ENCODE results near the gene OR10D3. TPM values are rescaled to one million over a fixed set of nuclear protein-coding genes. Genes with fewer than 3 reads are reported as not detected.
"Not testable (repeated sequence)": the region's sequence is repeated elsewhere in the genome, so short reads cannot be mapped to it uniquely, and the experiment has no call there.

OR10D3 gene
- total and polyA plus RNA-seq, 8 donors = not detected

DNA sequence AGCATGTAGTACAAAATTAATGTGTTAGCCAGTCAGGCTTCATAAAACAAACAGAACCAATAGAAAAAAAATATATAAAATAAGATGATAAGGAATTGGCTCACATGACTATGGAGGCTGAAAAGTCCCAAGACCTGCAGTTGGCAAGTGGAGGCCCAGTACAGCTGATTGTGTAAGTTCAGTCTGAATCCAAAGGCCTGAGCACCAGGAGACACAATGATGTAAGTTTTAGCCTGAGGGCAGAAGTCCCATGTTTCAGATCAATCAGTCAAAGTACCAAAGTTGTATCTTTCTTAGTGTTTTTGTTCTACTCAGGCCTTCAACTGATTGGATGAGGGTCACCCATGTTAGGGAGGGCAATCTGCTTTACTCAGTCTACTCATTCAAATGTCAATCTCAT, 14.3 kb upstream of the OR10D3 start:
- intact Hi-C loops (cut with DNase I; ENCODE audit: low total_unique reads) = no loop called here
- no peak overlapping the region for H3K4me3 ChIP-seq
- no peaks in the 10 kb centered on the region for H3K27me3 ChIP-seq
- TF ChIP-seq, protein P1, sequence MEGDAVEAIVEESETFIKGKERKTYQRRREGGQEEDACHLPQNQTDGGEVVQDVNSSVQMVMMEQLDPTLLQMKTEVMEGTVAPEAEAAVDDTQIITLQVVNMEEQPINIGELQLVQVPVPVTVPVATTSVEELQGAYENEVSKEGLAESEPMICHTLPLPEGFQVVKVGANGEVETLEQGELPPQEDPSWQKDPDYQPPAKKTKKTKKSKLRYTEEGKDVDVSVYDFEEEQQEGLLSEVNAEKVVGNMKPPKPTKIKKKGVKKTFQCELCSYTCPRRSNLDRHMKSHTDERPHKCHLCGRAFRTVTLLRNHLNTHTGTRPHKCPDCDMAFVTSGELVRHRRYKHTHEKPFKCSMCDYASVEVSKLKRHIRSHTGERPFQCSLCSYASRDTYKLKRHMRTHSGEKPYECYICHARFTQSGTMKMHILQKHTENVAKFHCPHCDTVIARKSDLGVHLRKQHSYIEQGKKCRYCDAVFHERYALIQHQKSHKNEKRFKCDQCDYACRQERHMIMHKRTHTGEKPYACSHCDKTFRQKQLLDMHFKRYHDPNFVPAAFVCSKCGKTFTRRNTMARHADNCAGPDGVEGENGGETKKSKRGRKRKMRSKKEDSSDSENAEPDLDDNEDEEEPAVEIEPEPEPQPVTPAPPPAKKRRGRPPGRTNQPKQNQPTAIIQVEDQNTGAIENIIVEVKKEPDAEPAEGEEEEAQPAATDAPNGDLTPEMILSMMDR (IDR thresholded peaks at IDR 0.05) = no peak
- no peak for TF ChIP-seq POLR2AphosphoS5 (IDR thresholded peaks at IDR 0.05)
- no peak for TF ChIP-seq POLR2A (IDR thresholded peaks at IDR 0.05)
- TF ChIP-seq EP300 (IDR thresholded peaks at IDR 0.05) = no peak
- H3K27ac ChIP-seq = no peak overlapping the region
- H3K36me3 ChIP-seq = no peaks in the 10 kb centered on the region
- no peaks in the 10 kb centered on the region for H3K9me3 ChIP-seq
- H3K4me1 ChIP-seq = no peaks in the 10 kb centered on the region
- no peak for DNase-seq

DNA sequence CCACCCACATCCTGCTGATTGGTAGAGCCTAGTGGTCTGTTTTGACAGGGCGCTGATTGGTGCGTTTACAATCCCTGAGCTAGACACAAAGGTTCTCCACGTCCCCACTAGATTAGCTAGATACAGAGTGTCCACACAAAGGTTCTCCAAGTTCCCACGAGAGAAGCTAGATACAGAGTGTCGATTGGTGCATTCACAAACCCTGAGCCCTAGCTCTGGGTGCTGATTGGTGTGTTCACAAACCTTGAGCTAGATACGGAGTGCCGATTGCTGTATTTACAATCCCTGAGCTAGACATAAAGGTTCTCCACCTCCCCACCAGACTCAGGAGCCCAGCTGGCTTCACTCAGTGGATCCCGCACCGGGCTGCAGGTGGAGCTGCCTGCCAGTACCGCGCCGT, 12.8 kb upstream of the OR10D3 start:
- H3K4me3 ChIP-seq; H3K9me3 ChIP-seq; H3K27ac ChIP-seq; H3K36me3 ChIP-seq; H3K27me3 ChIP-seq; H3K4me1 ChIP-seq; DNase-seq; intact Hi-C loops (cut with DNase I; ENCODE audit: low total_unique reads): not testable (repeated sequence)
- WGBS, 5 donors = 76 to 88% (median 84%) methylated on average over 3 to 12 of the region's 12 CpGs; no CpG with 5 or more reads in 2 of the 5 donors

DNA sequence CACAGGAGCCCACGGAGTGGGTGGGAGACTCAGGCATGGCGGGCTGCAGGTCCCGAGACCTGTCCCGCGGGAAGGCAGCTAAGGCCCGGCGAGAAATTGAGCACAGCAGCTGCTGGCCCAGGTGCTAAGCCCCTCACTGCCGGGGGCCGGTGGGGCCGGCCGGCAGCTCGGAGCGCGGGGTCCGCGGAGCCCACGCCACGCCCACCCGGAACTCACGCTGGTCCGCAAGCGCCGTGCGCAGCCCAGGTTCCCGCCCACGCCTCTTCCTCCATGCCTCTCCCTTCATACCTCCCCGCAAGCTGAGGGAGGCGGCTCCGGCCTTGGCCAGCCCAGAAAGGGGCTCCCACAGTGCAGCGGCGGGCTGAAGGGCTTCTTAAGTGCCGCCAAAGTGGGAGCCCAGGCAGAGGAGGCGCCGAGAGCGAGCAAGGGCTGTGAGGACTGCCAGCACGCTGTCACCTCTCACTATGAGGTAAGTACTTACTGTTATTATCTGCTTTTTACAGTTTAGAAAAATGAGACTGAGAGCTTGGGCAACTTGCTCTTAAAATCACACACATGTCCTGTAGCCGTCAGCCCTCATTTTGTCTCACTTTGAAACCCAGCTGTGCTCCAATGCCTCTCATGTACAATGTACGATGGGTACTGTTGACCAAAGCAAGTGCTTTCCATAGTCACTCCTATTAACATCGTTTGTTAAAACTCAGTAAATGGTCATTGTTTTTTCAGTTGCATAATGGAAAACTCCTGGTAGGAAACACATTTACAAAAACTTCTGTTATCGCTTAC, 12.2 kb upstream of the OR10D3 start:
- H3K9me3 ChIP-seq = no peaks in the 10 kb centered on the region
- H3K27ac ChIP-seq = no peak overlapping the region
- no peak for DNase-seq
- no peaks in the 10 kb centered on the region for H3K36me3 ChIP-seq
- no peak overlapping the region for H3K4me3 ChIP-seq
- WGBS, 5 donors = 86 to 97% (median 93%) methylated on average over 10 to 35 of the region's 40 CpGs
- no peak for TF ChIP-seq EP300 (IDR thresholded peaks at IDR 0.05)
- TF ChIP-seq, protein P1 (IDR thresholded peaks at IDR 0.05) = no peak
- no peak for TF ChIP-seq POLR2A (IDR thresholded peaks at IDR 0.05)
- TF ChIP-seq POLR2AphosphoS5 (IDR thresholded peaks at IDR 0.05) = no peak
- no peaks in the 10 kb centered on the region for H3K27me3 ChIP-seq
- no peaks in the 10 kb centered on the region for H3K4me1 ChIP-seq
- intact Hi-C loops (cut with DNase I; ENCODE audit: low total_unique reads) = no loop called here

DNA sequence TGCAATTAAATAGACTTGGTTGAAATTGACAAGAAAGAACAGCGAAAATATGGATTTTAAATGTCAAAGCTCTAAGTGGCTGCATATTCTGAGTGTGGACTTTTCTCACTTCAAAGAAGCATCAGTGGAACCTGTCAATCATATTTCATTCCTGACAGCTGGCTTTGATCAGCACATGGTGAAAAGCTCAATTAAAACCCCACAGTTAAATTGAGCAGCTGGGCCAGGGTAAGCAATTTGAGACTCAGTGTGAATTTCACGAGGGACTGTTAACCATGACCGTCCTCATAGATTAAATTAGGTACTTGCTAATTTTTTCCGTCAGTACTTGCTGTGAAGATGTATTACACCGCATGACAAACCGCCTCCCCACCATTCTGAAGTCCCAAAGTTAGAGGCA, 11.0 kb upstream of the OR10D3 start:
- no peaks in the 10 kb centered on the region for H3K27me3 ChIP-seq
- H3K27ac ChIP-seq = no peak overlapping the region
- H3K36me3 ChIP-seq = no peaks in the 10 kb centered on the region
- WGBS, 5 donors = 69 to 88% (median 86%) methylated on average over 6 of the region's 6 CpGs
- H3K9me3 ChIP-seq = no peaks in the 10 kb centered on the region
- DNase-seq = no peak
- no peak overlapping the region for H3K4me3 ChIP-seq
- H3K4me1 ChIP-seq = no peaks in the 10 kb centered on the region
- intact Hi-C loops (cut with DNase I; ENCODE audit: low total_unique reads) = no loop called here
- no peak for TF ChIP-seq EP300 (IDR thresholded peaks at IDR 0.05)
- TF ChIP-seq, protein P1 (IDR thresholded peaks at IDR 0.05) = no peak
- TF ChIP-seq POLR2A (IDR thresholded peaks at IDR 0.05) = no peak
- TF ChIP-seq POLR2AphosphoS5 (IDR thresholded peaks at IDR 0.05) = no peak

DNA sequence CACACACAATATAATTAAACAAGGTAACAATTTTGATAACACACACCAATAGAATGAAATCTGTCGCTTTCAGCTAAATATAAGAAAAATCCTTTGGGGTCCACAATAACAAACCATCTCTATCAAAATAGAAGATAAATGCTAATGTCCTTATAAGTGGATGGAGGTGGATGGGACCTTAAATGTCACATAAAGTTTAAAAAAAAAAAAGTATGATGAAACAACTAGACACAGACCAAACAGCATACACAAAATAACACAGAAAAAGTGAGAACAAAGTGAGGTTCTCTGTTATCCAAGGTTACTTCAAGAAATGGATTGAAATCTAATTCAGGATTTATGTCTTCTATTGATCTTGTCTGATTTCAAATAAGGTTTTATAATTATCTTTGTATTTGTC, 10.5 kb upstream of the OR10D3 start:
- Histone ChIP-seq H3K27me3 (no peaks in the 10 kb centered on the region), H3K36me3 (no peaks in the 10 kb centered on the region), H3K27ac (no peak overlapping the region), H3K4me3 (no peak overlapping the region), H3K4me1 (no peaks in the 10 kb centered on the region), H3K9me3 (no peaks in the 10 kb centered on the region)
- TF ChIP-seq POLR2AphosphoS5 (IDR thresholded peaks at IDR 0.05) (no peak), POLR2A (IDR thresholded peaks at IDR 0.05) (no peak), EP300 (IDR thresholded peaks at IDR 0.05) (no peak)
- TF ChIP-seq, protein P1 (IDR thresholded peaks at IDR 0.05) = no peak
- intact Hi-C loops (cut with DNase I; ENCODE audit: low total_unique reads) = no loop called here
- no peak for DNase-seq
- 89 to 100% (median 95%) methylated on average over 1 of the region's 1 CpG for WGBS, 5 donors

All from stomach (tissue), 9 donors.